ENCODE results near the gene PLXNA4.

The PLXNA4 gene

GRCh38 chr7:132161976-132162375 lies 414.3 kb downstream of the PLXNA4 start:
- Histone ChIP-seq H3K27me3 (ENCODE audit: insufficient read depth, low read length, poor library complexity) (no peaks in the 10 kb centered on the region), H3K23ac (ENCODE audit: low read length) (no peak overlapping the region), H3K18ac (ENCODE audit: low read length) (no peak overlapping the region), H3K4me2 (ENCODE audit: low read length) (no peak overlapping the region), H4K8ac (ENCODE audit: low read depth, low read length) (no peak overlapping the region), H3K56ac (ENCODE audit: low read length) (no peak overlapping the region), H3K79me2 (ENCODE audit: control insufficient read depth, insufficient read depth, low read length) (no peaks in the 10 kb centered on the region), H3K27ac (ENCODE audit: low read depth, low read length) (no peak overlapping the region), H2BK5ac (ENCODE audit: low read length) (no peak overlapping the region), H3K4me3 (ENCODE audit: low read length) (no peak overlapping the region), H2BK15ac (replicated peaks; ENCODE audit: low read depth) (no peak overlapping the region), H3K36me3 (ENCODE audit: control insufficient read depth, insufficient read depth, low read length) (no peaks in the 10 kb centered on the region), H3K9ac (ENCODE audit: low read length) (no peak overlapping the region), H3K79me1 (ENCODE audit: low read length) (no peaks in the 10 kb centered on the region), H2AK5ac (ENCODE audit: low read length) (no peak overlapping the region), H2BK120ac (ENCODE audit: low read depth, low read length) (no peak overlapping the region), H3K4ac (ENCODE audit: low read depth, low read length) (no peak overlapping the region), H3K4me1 (ENCODE audit: control insufficient read depth, low read depth, low read length) (no peaks in the 10 kb centered on the region), H4K5ac (ENCODE audit: low read length) (no peak overlapping the region)
- WGBS (ENCODE audit: extremely low coverage, insufficient coverage, low lambda C conversion rate) = no CpG with 5 or more reads among the region's 8 CpGs
- DNase-seq = no peak

- H3K18ac ChIP-seq (ENCODE audit: low read length) = no peak overlapping the region
- no peaks in the 10 kb centered on the region for H3K27me3 ChIP-seq (ENCODE audit: insufficient read depth, low read length, poor library complexity)
- no peak for DNase-seq
- H2AK5ac ChIP-seq (ENCODE audit: low read length) = no peak overlapping the region
- no peak overlapping the region for H2BK15ac ChIP-seq (replicated peaks; ENCODE audit: low read depth)
- no peak overlapping the region for H2BK5ac ChIP-seq (ENCODE audit: low read length)
- H2BK120ac ChIP-seq (ENCODE audit: low read depth, low read length) = no peak overlapping the region
- H3K4me1 ChIP-seq (ENCODE audit: control insufficient read depth, low read depth, low read length) = no peaks in the 10 kb centered on the region
- no peak overlapping the region for H4K8ac ChIP-seq (ENCODE audit: low read depth, low read length)
- no peak overlapping the region for H3K23ac ChIP-seq (ENCODE audit: low read length)
- no peaks in the 10 kb centered on the region for H3K36me3 ChIP-seq (ENCODE audit: control insufficient read depth, insufficient read depth, low read length)
- H3K9ac ChIP-seq (ENCODE audit: low read length) = no peak overlapping the region
- no peak overlapping the region for H3K4me2 ChIP-seq (ENCODE audit: low read length)
- no peak overlapping the region for H3K4ac ChIP-seq (ENCODE audit: low read depth, low read length)
- H4K5ac ChIP-seq (ENCODE audit: low read length) = no peak overlapping the region
- H3K79me1 ChIP-seq (ENCODE audit: low read length) = no peaks in the 10 kb centered on the region
- H3K56ac ChIP-seq (ENCODE audit: low read length) = no peak overlapping the region
- no peak overlapping the region for H3K27ac ChIP-seq (ENCODE audit: low read depth, low read length)
- WGBS (ENCODE audit: extremely low coverage, insufficient coverage, low lambda C conversion rate) = no CpG with 5 or more reads among the region's 12 CpGs
- H3K4me3 ChIP-seq (ENCODE audit: low read length) = no peak overlapping the region
- no peaks in the 10 kb centered on the region for H3K79me2 ChIP-seq (ENCODE audit: control insufficient read depth, insufficient read depth, low read length)
These were observed 414.7 kb downstream of the PLXNA4 start for GRCh38 chr7:132161533-132161915.

GRCh38 chr7:132160611-132161532 lies 415.4 kb downstream of the PLXNA4 start:
- no peak for DNase-seq

GRCh38 chr7:132158841-132159240 lies 417.4 kb downstream of the PLXNA4 start:
- H2BK5ac ChIP-seq (ENCODE audit: low read length) = no peak overlapping the region
- no peak overlapping the region for H4K8ac ChIP-seq (ENCODE audit: low read depth, low read length)
- H3K56ac ChIP-seq (ENCODE audit: low read length) = no peak overlapping the region
- peaks cover 3% of the 10 kb centered on the region for H3K4me1 ChIP-seq (ENCODE audit: control insufficient read depth, low read depth, low read length)
- DNase-seq = no peak
- H3K23ac ChIP-seq (ENCODE audit: low read length) = no peak overlapping the region
- H2BK15ac ChIP-seq (replicated peaks; ENCODE audit: low read depth) = no peak overlapping the region
- no peak overlapping the region for H4K5ac ChIP-seq (ENCODE audit: low read length)
- H3K79me1 ChIP-seq (ENCODE audit: low read length) = no peaks in the 10 kb centered on the region
- no peak overlapping the region for H2BK120ac ChIP-seq (ENCODE audit: low read depth, low read length)
- no peaks in the 10 kb centered on the region for H3K36me3 ChIP-seq (ENCODE audit: control insufficient read depth, insufficient read depth, low read length)
- H3K4me2 ChIP-seq (ENCODE audit: low read length) = no peak overlapping the region
- WGBS (ENCODE audit: extremely low coverage, insufficient coverage, low lambda C conversion rate) = no CpG with 5 or more reads among the region's 3 CpGs
- H3K9ac ChIP-seq (ENCODE audit: low read length) = no peak overlapping the region
- H3K27ac ChIP-seq (ENCODE audit: low read depth, low read length) = no peak overlapping the region
- no peak overlapping the region for H3K4me3 ChIP-seq (ENCODE audit: low read length)
- H2AK5ac ChIP-seq (ENCODE audit: low read length) = no peak overlapping the region
- no peak overlapping the region for H3K18ac ChIP-seq (ENCODE audit: low read length)
- H3K79me2 ChIP-seq (ENCODE audit: control insufficient read depth, insufficient read depth, low read length) = no peaks in the 10 kb centered on the region
- H3K4ac ChIP-seq (ENCODE audit: low read depth, low read length) = no peak overlapping the region
- H3K27me3 ChIP-seq (ENCODE audit: insufficient read depth, low read length, poor library complexity) = no peaks in the 10 kb centered on the region

More at GRCh38 chr7:132160611-132161532, 415.4 kb downstream of the PLXNA4 start:
- no peak overlapping the region for H3K18ac ChIP-seq (ENCODE audit: low read length)
- H2BK120ac ChIP-seq (ENCODE audit: low read depth, low read length) = no peak overlapping the region
- no peak overlapping the region for H2BK5ac ChIP-seq (ENCODE audit: low read length)
- no peak overlapping the region for H3K9ac ChIP-seq (ENCODE audit: low read length)
- no peaks in the 10 kb centered on the region for H3K79me2 ChIP-seq (ENCODE audit: control insufficient read depth, insufficient read depth, low read length)
- no peak overlapping the region for H3K23ac ChIP-seq (ENCODE audit: low read length)
- no peaks in the 10 kb centered on the region for H3K27me3 ChIP-seq (ENCODE audit: insufficient read depth, low read length, poor library complexity)
- H4K5ac ChIP-seq (ENCODE audit: low read length) = no peak overlapping the region
- H2AK5ac ChIP-seq (ENCODE audit: low read length) = no peak overlapping the region
- no peak overlapping the region for H2BK15ac ChIP-seq (replicated peaks; ENCODE audit: low read depth)
- no peaks in the 10 kb centered on the region for H3K79me1 ChIP-seq (ENCODE audit: low read length)
- no peak overlapping the region for H3K4ac ChIP-seq (ENCODE audit: low read depth, low read length)
- no CpG with 5 or more reads among the region's 10 CpGs for WGBS (ENCODE audit: extremely low coverage, insufficient coverage, low lambda C conversion rate)
- H3K4me2 ChIP-seq (ENCODE audit: low read length) = no peak overlapping the region
- H3K56ac ChIP-seq (ENCODE audit: low read length) = no peak overlapping the region
- H3K27ac ChIP-seq (ENCODE audit: low read depth, low read length) = no peak overlapping the region
- H3K4me1 ChIP-seq (ENCODE audit: control insufficient read depth, low read depth, low read length) = no peaks in the 10 kb centered on the region
- H4K8ac ChIP-seq (ENCODE audit: low read depth, low read length) = no peak overlapping the region
- no peaks in the 10 kb centered on the region for H3K36me3 ChIP-seq (ENCODE audit: control insufficient read depth, insufficient read depth, low read length)
- no peak overlapping the region for H3K4me3 ChIP-seq (ENCODE audit: low read length)

GRCh38 chr7:132158166-132158565 lies 418.1 kb downstream of the PLXNA4 start:
- no CpG with 5 or more reads among the region's 2 CpGs for WGBS (ENCODE audit: extremely low coverage, insufficient coverage, low lambda C conversion rate)
- Histone ChIP-seq H3K18ac (ENCODE audit: low read length) (no peak overlapping the region), H3K79me2 (ENCODE audit: control insufficient read depth, insufficient read depth, low read length) (no peaks in the 10 kb centered on the region), H2AK5ac (ENCODE audit: low read length) (no peak overlapping the region), H3K27ac (ENCODE audit: low read depth, low read length) (no peak overlapping the region), H3K4me2 (ENCODE audit: low read length) (no peak overlapping the region), H3K36me3 (ENCODE audit: control insufficient read depth, insufficient read depth, low read length) (no peaks in the 10 kb centered on the region), H2BK15ac (replicated peaks; ENCODE audit: low read depth) (no peak overlapping the region), H2BK120ac (ENCODE audit: low read depth, low read length) (no peak overlapping the region), H2BK5ac (ENCODE audit: low read length) (no peak overlapping the region), H3K27me3 (ENCODE audit: insufficient read depth, low read length, poor library complexity) (no peaks in the 10 kb centered on the region), H3K4me3 (ENCODE audit: low read length) (no peak overlapping the region), H4K5ac (ENCODE audit: low read length) (no peak overlapping the region), H3K23ac (ENCODE audit: low read length) (no peak overlapping the region), H3K9ac (ENCODE audit: low read length) (no peak overlapping the region), H3K79me1 (ENCODE audit: low read length) (no peaks in the 10 kb centered on the region), H3K4ac (ENCODE audit: low read depth, low read length) (no peak overlapping the region), H3K4me1 (ENCODE audit: control insufficient read depth, low read depth, low read length) (peaks cover 3% of the 10 kb centered on the region), H3K56ac (ENCODE audit: low read length) (no peak overlapping the region), H4K8ac (ENCODE audit: low read depth, low read length) (no peak overlapping the region)
- DNase-seq = no peak
